HepG2 (cell line): Measurements from ENCODE around the gene NTM. TPM values are rescaled to one million over a fixed set of nuclear protein-coding genes. Genes with fewer than 3 reads are reported as not detected.

Experiments
- ATAC-seq: fragments of 200-7000 bp; cut with Tn5 transposase; 3 replicates; pipeline ENCODE4 v1.9.1; 2020; ENCODE audit warnings: mild to moderate bottlenecking, moderate library complexity
- BruUV-seq: library from RNA; stranded (reverse); fragments of 400-500 nt; replicated peaks from 2 replicates; lab custom pipeline; 2021; lab: Mats Ljungman, UMichigan
- CTCF ChIA-PET: fragments of 300-600 bp; formaldehyde crosslinking; extraction: SDS; loops from one replicate; lab custom pipeline; 2021; ENCODE audit warnings: low total read pairs, inconsistent platforms, low intra/inter-chr PET ratio; lab: Yijun Ruan, JAX
- POLR2A ChIA-PET: fragments of 350-600 bp; sonication (Branson Sonifier 250); formaldehyde crosslinking; loops from one replicate; lab custom pipeline; 2020; ENCODE audit warnings: antibody characterized with exemption, inconsistent platforms; lab: Yijun Ruan, JAX
- DNase-seq: peaks from one replicate; pipeline ENCODE4 v3.0.0-alpha.2; 2015; ENCODE audit warnings: low spot score
- FAIRE-seq: peaks from 3 replicates; lab custom pipeline; 2011; peaks lifted over from hg19 to GRCh38; lab: Jason Lieb, UNC
- H2AFZ ChIP-seq: one replicate; pipeline ENCODE4 v1.6.1; 2011; ENCODE audit warnings: low read length, inconsistent platforms
- H3K27ac ChIP-seq: fragments of 300-600 bp; 3 replicates; pipeline ENCODE4 v1.8.0; 2011; ENCODE audit warnings: mixed run types, mild to moderate bottlenecking, mixed read lengths, low read length, inconsistent platforms; ENCODE audit not compliant: insufficient read depth; ENCODE audit errors: extremely low read length
- H3K27me3 ChIP-seq, 2 experiments: fragments of 200-600 bp in 1 of 2; 2 replicates in 1 of 2; 3 replicates in 1 of 2; pipeline versions ENCODE4 v1.6.0 to v1.8.0; 2011; ENCODE audit warnings: low read length in 2 of 2, mild to moderate bottlenecking in 2 of 2, moderate library complexity in 2 of 2, inconsistent platforms in 1 of 2; ENCODE audit not compliant: insufficient read depth in 2 of 2, control insufficient read depth in 1 of 2
- H3K36me3 ChIP-seq, 2 experiments: fragments of 200-600 bp in 1 of 2; replicated peaks in 1 of 2; 2 replicates in 1 of 2; 3 replicates in 1 of 2; pipeline versions ENCODE4 v1.5.1 to v1.8.0; 2011; ENCODE audit warnings: low read length in 2 of 2, inconsistent platforms in 1 of 2; ENCODE audit not compliant: insufficient read depth in 2 of 2, control insufficient read depth in 1 of 2
- H3K4me1 ChIP-seq: 2 replicates; pipeline ENCODE4 v1.5.1; 2012; ENCODE audit warnings: low read length, inconsistent platforms; ENCODE audit not compliant: insufficient read depth
- H3K4me2 ChIP-seq: 2 replicates; pipeline ENCODE4 v1.6.0; 2011; ENCODE audit warnings: low read depth, low read length, inconsistent platforms
- H3K4me3 ChIP-seq, 3 experiments: fragments of 200-600 bp in 1 of 3; sonication (generic), shearing (Covaris generic) in 1 of 3; replicated peaks in 1 of 3; 2 replicates each; pipeline ENCODE4 v1.5.1; 2011 to 2016; ENCODE audit warnings: low read length in 3 of 3, inconsistent platforms in 2 of 3, low read depth in 2 of 3, mild to moderate bottlenecking in 2 of 3, control low read depth in 1 of 3, mixed read lengths in 1 of 3; ENCODE audit not compliant: insufficient read depth in 1 of 3
- H3K79me2 ChIP-seq: one replicate; pipeline ENCODE4 v1.6.1; 2011; ENCODE audit warnings: low read length, inconsistent platforms; ENCODE audit not compliant: insufficient read depth
- H3K9ac ChIP-seq: 2 replicates; pipeline ENCODE4 v1.6.0; 2011; ENCODE audit warnings: mild to moderate bottlenecking, low read depth, low read length, inconsistent platforms; ENCODE audit not compliant: insufficient read depth
- H3K9me3 ChIP-seq: 2 replicates; pipeline ENCODE4 v1.5.1; 2012; ENCODE audit warnings: mild to moderate bottlenecking, low read length
- H4K20me1 ChIP-seq: 2 replicates; pipeline ENCODE4 v1.6.0; 2011; ENCODE audit warnings: inconsistent platforms, mild to moderate bottlenecking, low read length, moderate library complexity; ENCODE audit not compliant: insufficient read depth
- ARNT ChIP-seq: fragments of 450-650 bp; IDR thresholded peaks from 2 replicates; pipeline ENCODE4 v1.6.1; 2017
- CBFB ChIP-seq: sonication (generic); formaldehyde crosslinking; IDR thresholded peaks from 2 replicates; pipeline ENCODE4 v1.4.0; 2020; ENCODE audit warnings: missing genetic modification reagents
- RAD51 ChIP-seq: fragments of 450-650 bp; IDR thresholded peaks from 2 replicates; pipeline ENCODE4 v1.6.1; 2016; ENCODE audit warnings: borderline replicate concordance
- REXO4 ChIP-seq: sonication (generic); formaldehyde crosslinking; IDR thresholded peaks from 2 replicates; pipeline ENCODE4 v1.8.0; 2022; ENCODE audit warnings: missing genetic modification reagents, mild to moderate bottlenecking, borderline replicate concordance
- SP4 ChIP-seq: sonication (generic); formaldehyde crosslinking; IDR thresholded peaks from 2 replicates; pipeline ENCODE4 v1.8.1; 2023; ENCODE audit warnings: mild to moderate bottlenecking, missing genetic modification reagents
- ZNF75D ChIP-seq: sonication (generic); formaldehyde crosslinking; IDR thresholded peaks from 2 replicates; pipeline ENCODE4 v1.8.1; 2023; ENCODE audit warnings: missing genetic modification reagents, mild to moderate bottlenecking, borderline replicate concordance
- ZNF790 ChIP-seq: sonication (generic); formaldehyde crosslinking; IDR thresholded peaks from 2 replicates; pipeline ENCODE4 v1.8.0; 2022; ENCODE audit warnings: missing genetic modification reagents, mild to moderate bottlenecking, borderline replicate concordance
- ZSCAN20 ChIP-seq: sonication (generic); formaldehyde crosslinking; IDR thresholded peaks from 2 replicates; pipeline ENCODE4 v1.4.0; 2020; ENCODE audit warnings: missing genetic modification reagents, mild to moderate bottlenecking, borderline replicate concordance
- WGBS: methylation state at CpG from one replicate; pipeline ENCODE4 v1.1.6; 2017; ENCODE audit warnings: low lambda C conversion rate; 5-methylcytosine and 5-hydroxymethylcytosine counted together
- in situ Hi-C: cut with HindIII; loops from 2 replicates; pipeline ENCODE4 v1.10.0; 2017; ENCODE audit warnings: low pct_unique_long_range_greater_than_20kb; ENCODE audit not compliant: extremely low pct_ligation_motif_present
- intact Hi-C: fragments of 100-400 bp; cut with micrococcal nuclease; formaldehyde crosslinking; loops from one replicate; pipeline ENCODE4 v1.10.0; 2022; ENCODE audit not compliant: unreplicated experiment
- polyA plus RNA-seq, 8 experiments: library from polyadenylated mRNA; depleted of rRNA in 3 of 8; stranded (reverse) in 7 of 8; unstranded in 1 of 8; fragments of >200 nt; fragmentation: Illumina TruSeq in 4 of 8; extraction: Trizol in 4 of 8; gene quantifications; 2 replicates each; pipeline versions ENCODE4 v1.2.1 to v1.2.3, GENCODE V29; 2011 to 2016; ENCODE audit warnings: low read depth in 4 of 8, missing spikeins in 1 of 8, mixed read lengths in 1 of 8; ENCODE audit not compliant: insufficient read depth in 1 of 8
- total RNA-seq, 5 experiments: library from RNA; depleted of rRNA; stranded (reverse); fragments of >200 nt; fragmentation: Illumina TruSeq; extraction: Trizol; gene quantifications; 2 replicates each; pipeline ENCODE4 v1.2.3, GENCODE V29; 2016; ENCODE audit warnings: low read depth in 1 of 5
- TF ChIP-seq, protein P1 (sequence below): sonication (generic); formaldehyde crosslinking; IDR thresholded peaks from 2 replicates; pipeline ENCODE4 v1.8.0; 2022; ENCODE audit warnings: missing genetic modification reagents, low read depth, mild to moderate bottlenecking, borderline replicate concordance
- TF ChIP-seq, protein P2 (sequence below): IDR thresholded peaks from 2 replicates; pipeline ENCODE4 v1.6.1; 2012; ENCODE audit warnings: low read length, improper control_type of control experiment
- TF ChIP-seq, protein P3 (sequence below): sonication (generic); formaldehyde crosslinking; IDR thresholded peaks from one replicate; pipeline ENCODE4 v1.5.1; 2020; ENCODE audit warnings: mild to moderate bottlenecking, missing genetic modification reagents; ENCODE audit errors: not compliant biosample characterization

NTM gene
- total and polyA plus RNA-seq, 2 of the 13 experiments (the other 11 are each of a cell fraction or from before 2014, with no cell fraction given): not detected

DNA sequence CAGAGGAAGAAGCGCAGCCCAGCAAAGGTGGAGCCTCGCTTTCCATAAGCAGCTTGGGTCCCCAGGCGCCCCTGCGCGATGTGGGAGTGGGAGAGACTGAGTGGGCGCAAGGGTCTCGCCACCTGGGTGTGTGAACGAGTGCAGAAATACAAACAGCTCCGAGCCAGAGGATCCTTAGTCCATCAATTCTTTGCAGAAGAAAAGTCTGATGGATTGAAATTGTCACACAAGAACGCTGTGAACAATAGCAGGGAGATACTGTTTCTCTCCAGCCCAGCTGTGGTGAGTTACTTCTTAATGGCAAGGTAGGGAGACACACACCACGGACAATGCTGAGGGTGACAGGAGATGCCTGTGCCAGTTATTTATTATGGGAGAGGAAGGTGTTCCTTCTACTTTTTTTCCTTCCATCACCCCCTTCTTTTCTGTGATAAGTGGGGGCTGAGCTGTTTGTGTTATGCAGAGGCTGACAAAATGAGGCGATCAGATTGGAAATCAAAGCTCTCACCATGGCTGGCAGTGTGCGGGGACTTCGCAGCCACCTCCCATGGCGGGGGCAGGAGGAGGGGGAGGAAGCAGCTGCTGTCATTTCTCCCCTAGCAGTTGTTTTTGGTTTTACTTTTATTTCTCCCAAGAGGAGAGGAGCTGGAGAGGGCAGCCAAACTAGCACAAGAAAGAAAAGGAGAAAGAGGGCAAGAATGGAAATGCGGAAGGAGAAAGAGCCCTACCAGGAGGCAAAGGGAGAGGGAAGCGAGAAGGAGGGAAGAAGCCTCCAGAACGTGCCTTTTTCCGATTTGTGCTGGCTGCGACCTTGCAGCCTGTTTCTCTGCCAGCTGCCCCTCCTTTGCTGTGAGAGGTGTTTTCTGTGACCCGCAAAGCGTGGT, 755.8 kb downstream of the NTM start:
- no peaks in the 10 kb centered on the region for H3K4me1 ChIP-seq
- no peak overlapping the region for H3K4me2 ChIP-seq
- H3K36me3 ChIP-seq: no peaks in the 10 kb centered on the region
- no peaks in the 10 kb centered on the region for H4K20me1 ChIP-seq
- WGBS: 33% methylated on average over 22 of the region's 22 CpGs
- no peaks in the 10 kb centered on the region for H3K79me2 ChIP-seq
- POLR2A ChIA-PET: no interaction called here
- ATAC-seq: peak; percentile 43; the same call in 1 of the 3 replicates
- in situ Hi-C loops: loop anchor here (25.0 kb wide), 1 partner anchor 264 kb away; no protein-coding TSS in a partner anchor
- BruUV-seq: no TSS peak
- 0 out of 5 replicates have a peak, but pooled peaks cover 0 to 8% of the 10 kb centered on the region in 2 experiments for H3K27me3 ChIP-seq
- no peaks in the 10 kb centered on the region for H3K9me3 ChIP-seq
- CTCF ChIA-PET: no interaction called here
- H3K9ac ChIP-seq: no peak overlapping the region
- FAIRE-seq: no peak
- no peak overlapping the region for H2AFZ ChIP-seq
- intact Hi-C loops: no loop called here
- H3K27ac ChIP-seq: no peak overlapping the region
- no peak overlapping the region for H3K4me3 ChIP-seq
- no peak for DNase-seq
- no peak for TF ChIP-seq ARNT
- TF ChIP-seq REXO4: no peak
- TF ChIP-seq RAD51: no peak
- TF ChIP-seq, protein P1, sequence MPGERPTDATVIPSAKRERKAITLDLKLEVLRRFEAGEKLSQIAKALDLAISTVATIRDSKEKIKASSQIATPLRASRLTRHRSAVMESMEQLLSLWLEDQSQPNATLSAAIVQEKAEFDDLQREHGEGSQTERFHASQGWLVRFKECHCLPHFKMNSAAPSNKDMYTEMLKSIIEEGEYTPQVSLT (CRISPR knock-in tag): no peak
- no peak for TF ChIP-seq CBFB (CRISPR knock-in tag)
- TF ChIP-seq, protein P2, sequence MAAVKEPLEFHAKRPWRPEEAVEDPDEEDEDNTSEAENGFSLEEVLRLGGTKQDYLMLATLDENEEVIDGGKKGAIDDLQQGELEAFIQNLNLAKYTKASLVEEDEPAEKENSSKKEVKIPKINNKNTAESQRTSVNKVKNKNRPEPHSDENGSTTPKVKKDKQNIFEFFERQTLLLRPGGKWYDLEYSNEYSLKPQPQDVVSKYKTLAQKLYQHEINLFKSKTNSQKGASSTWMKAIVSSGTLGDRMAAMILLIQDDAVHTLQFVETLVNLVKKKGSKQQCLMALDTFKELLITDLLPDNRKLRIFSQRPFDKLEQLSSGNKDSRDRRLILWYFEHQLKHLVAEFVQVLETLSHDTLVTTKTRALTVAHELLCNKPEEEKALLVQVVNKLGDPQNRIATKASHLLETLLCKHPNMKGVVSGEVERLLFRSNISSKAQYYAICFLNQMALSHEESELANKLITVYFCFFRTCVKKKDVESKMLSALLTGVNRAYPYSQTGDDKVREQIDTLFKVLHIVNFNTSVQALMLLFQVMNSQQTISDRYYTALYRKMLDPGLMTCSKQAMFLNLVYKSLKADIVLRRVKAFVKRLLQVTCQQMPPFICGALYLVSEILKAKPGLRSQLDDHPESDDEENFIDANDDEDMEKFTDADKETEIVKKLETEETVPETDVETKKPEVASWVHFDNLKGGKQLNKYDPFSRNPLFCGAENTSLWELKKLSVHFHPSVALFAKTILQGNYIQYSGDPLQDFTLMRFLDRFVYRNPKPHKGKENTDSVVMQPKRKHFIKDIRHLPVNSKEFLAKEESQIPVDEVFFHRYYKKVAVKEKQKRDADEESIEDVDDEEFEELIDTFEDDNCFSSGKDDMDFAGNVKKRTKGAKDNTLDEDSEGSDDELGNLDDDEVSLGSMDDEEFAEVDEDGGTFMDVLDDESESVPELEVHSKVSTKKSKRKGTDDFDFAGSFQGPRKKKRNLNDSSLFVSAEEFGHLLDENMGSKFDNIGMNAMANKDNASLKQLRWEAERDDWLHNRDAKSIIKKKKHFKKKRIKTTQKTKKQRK: no peak
- TF ChIP-seq, protein P3, sequence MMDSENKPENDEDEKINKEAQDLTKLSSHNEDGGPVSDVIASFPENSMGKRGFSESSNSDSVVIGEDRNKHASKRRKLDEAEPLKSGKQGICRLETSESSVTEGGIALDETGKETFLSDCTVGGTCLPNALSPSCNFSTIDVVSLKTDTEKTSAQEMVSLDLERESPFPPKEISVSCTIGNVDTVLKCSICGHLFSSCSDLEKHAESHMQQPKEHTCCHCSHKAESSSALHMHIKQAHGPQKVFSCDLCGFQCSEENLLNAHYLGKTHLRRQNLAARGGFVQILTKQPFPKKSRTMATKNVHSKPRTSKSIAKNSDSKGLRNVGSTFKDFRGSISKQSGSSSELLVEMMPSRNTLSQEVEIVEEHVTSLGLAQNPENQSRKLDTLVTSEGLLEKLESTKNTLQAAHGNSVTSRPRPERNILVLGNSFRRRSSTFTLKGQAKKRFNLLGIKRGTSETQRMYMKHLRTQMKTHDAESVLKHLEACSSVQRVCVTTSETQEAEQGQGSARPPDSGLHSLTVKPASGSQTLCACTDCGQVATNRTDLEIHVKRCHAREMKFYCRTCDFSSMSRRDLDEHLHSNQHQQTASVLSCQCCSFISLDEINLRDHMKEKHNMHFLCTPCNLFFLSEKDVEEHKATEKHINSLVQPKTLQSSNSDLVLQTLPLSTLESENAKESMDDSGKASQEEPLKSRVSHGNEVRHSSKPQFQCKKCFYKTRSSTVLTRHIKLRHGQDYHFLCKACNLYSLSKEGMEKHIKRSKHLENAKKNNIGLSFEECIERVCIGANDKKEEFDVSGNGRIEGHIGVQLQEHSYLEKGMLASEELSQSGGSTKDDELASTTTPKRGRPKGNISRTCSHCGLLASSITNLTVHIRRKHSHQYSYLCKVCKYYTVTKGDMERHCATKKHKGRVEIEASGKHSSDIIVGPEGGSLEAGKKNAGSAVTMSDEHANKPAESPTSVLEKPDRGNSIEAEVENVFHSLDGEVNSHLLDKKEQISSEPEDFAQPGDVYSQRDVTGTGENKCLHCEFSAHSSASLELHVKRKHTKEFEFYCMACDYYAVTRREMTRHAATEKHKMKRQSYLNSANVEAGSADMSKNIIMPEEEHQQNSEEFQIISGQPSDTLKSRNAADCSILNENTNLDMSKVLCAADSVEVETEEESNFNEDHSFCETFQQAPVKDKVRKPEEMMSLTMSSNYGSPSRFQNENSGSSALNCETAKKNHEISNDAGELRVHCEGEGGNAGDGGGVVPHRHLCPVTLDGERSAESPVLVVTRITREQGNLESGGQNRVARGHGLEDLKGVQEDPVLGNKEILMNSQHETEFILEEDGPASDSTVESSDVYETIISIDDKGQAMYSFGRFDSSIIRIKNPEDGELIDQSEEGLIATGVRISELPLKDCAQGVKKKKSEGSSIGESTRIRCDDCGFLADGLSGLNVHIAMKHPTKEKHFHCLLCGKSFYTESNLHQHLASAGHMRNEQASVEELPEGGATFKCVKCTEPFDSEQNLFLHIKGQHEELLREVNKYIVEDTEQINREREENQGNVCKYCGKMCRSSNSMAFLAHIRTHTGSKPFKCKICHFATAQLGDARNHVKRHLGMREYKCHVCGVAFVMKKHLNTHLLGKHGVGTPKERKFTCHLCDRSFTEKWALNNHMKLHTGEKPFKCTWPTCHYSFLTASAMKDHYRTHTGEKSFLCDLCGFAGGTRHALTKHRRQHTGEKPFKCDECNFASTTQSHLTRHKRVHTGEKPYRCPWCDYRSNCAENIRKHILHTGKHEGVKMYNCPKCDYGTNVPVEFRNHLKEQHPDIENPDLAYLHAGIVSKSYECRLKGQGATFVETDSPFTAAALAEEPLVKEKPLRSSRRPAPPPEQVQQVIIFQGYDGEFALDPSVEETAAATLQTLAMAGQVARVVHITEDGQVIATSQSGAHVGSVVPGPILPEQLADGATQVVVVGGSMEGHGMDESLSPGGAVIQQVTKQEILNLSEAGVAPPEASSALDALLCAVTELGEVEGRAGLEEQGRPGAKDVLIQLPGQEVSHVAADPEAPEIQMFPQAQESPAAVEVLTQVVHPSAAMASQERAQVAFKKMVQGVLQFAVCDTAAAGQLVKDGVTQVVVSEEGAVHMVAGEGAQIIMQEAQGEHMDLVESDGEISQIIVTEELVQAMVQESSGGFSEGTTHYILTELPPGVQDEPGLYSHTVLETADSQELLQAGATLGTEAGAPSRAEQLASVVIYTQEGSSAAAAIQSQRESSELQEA: no peak
- no peak for TF ChIP-seq ZSCAN20 (CRISPR knock-in tag)
- TF ChIP-seq SP4 (CRISPR knock-in tag): no peak
- TF ChIP-seq ZNF790 (CRISPR knock-in tag): no peak
- TF ChIP-seq ZNF75D (CRISPR knock-in tag): no peak
